ENCODE data around the gene GPC6.

Gene GPC6

GRCh38 chr13:93865235-93865634 is 638.6 kb downstream of the GPC6 start:
- H3K4me3 ChIP-seq (ENCODE audit: low read length), result no peak overlapping the region
- no peak overlapping the region for H3K4me2 ChIP-seq (ENCODE audit: low read length)
- no peaks in the 10 kb centered on the region for H3K4me1 ChIP-seq (ENCODE audit: low read length)
- TF ChIP-seq CTCF (IDR thresholded peaks at IDR 0.05; ENCODE audit: low read depth, low read length) (no peak), EZH2phosphoT487 (IDR thresholded peaks at IDR 0.05; ENCODE audit: low read depth) (no peak)
- H3K9ac ChIP-seq (ENCODE audit: low read length), result no peak overlapping the region
- H3K27ac ChIP-seq (ENCODE audit: low read length), result no peak overlapping the region
- no peaks in the 10 kb centered on the region for H3K27me3 ChIP-seq (ENCODE audit: low read depth, low read length)
- H4K20me1 ChIP-seq (ENCODE audit: insufficient read depth, low read length), result no peaks in the 10 kb centered on the region
- no peak overlapping the region for H2AFZ ChIP-seq (ENCODE audit: low read depth, low read length)
- H3K79me2 ChIP-seq (ENCODE audit: low read length), result no peaks in the 10 kb centered on the region
- no peaks in the 10 kb centered on the region for H3K9me3 ChIP-seq (ENCODE audit: insufficient read depth, low read length)
- no peaks in the 10 kb centered on the region for H3K36me3 ChIP-seq (replicated peaks; ENCODE audit: low read depth, low read length)

DNA sequence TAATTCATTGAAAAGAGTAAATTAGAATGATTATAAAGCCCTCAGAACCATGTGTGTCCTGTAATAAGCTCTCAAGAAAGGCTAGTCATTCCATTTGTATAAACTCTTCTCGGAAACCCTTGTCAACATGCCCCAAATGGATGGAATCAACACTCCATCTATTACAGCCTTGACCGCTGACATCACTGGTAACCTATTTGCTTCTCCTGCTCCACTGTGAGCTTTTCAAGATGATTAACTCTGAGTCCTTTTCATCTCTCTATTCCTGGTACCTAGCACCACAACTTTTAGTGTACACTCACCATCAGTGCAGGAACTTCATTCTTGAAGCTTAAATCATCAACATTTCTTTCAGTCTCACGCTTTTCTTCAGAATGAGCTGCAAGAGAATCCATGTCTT is 640.9 kb downstream of the GPC6 start:
- no peak overlapping the region for H3K4me3 ChIP-seq (ENCODE audit: low read length)

GRCh38 chr13:93872376-93872775 is 645.8 kb downstream of the GPC6 start:
- no peaks in the 10 kb centered on the region for H3K79me2 ChIP-seq (ENCODE audit: low read length)
- peaks cover 12% of the 10 kb centered on the region for H3K4me1 ChIP-seq (ENCODE audit: low read length)
- H3K9me3 ChIP-seq (ENCODE audit: insufficient read depth, low read length), result no peaks in the 10 kb centered on the region
- no peak overlapping the region for H3K4me3 ChIP-seq (ENCODE audit: low read length)
- H3K9ac ChIP-seq (ENCODE audit: low read length), result no peak overlapping the region
- no peaks in the 10 kb centered on the region for H3K27me3 ChIP-seq (ENCODE audit: low read depth, low read length)
- H3K27ac ChIP-seq (ENCODE audit: low read length), result no peak overlapping the region
- H4K20me1 ChIP-seq (ENCODE audit: insufficient read depth, low read length), result no peaks in the 10 kb centered on the region
- no peak overlapping the region for H2AFZ ChIP-seq (ENCODE audit: low read depth, low read length)
- H3K36me3 ChIP-seq (replicated peaks; ENCODE audit: low read depth, low read length), result no peaks in the 10 kb centered on the region
- TF ChIP-seq EZH2phosphoT487 (IDR thresholded peaks at IDR 0.05; ENCODE audit: low read depth), result no peak
- no peak for TF ChIP-seq CTCF (IDR thresholded peaks at IDR 0.05; ENCODE audit: low read depth, low read length)
- no peak overlapping the region for H3K4me2 ChIP-seq (ENCODE audit: low read length)

More for the DNA sequence above, 640.9 kb downstream of the GPC6 start:
- Histone ChIP-seq H3K9me3 (ENCODE audit: insufficient read depth, low read length) (no peaks in the 10 kb centered on the region), H3K79me2 (ENCODE audit: low read length) (no peaks in the 10 kb centered on the region), H3K4me1 (ENCODE audit: low read length) (peaks cover 12% of the 10 kb centered on the region), H3K27ac (ENCODE audit: low read length) (no peak overlapping the region), H2AFZ (ENCODE audit: low read depth, low read length) (no peak overlapping the region), H4K20me1 (ENCODE audit: insufficient read depth, low read length) (no peaks in the 10 kb centered on the region), H3K9ac (ENCODE audit: low read length) (no peak overlapping the region), H3K4me2 (ENCODE audit: low read length) (no peak overlapping the region), H3K36me3 (replicated peaks; ENCODE audit: low read depth, low read length) (no peaks in the 10 kb centered on the region), H3K27me3 (ENCODE audit: low read depth, low read length) (no peaks in the 10 kb centered on the region)
- TF ChIP-seq CTCF (IDR thresholded peaks at IDR 0.05; ENCODE audit: low read depth, low read length) (no peak), EZH2phosphoT487 (IDR thresholded peaks at IDR 0.05; ENCODE audit: low read depth) (no peak)

GRCh38 chr13:93872786-93873347 is 646.3 kb downstream of the GPC6 start:
- H3K9me3 ChIP-seq (ENCODE audit: insufficient read depth, low read length), result no peaks in the 10 kb centered on the region
- H3K36me3 ChIP-seq (replicated peaks; ENCODE audit: low read depth, low read length), result no peaks in the 10 kb centered on the region
- no peaks in the 10 kb centered on the region for H4K20me1 ChIP-seq (ENCODE audit: insufficient read depth, low read length)
- no peak overlapping the region for H3K4me2 ChIP-seq (ENCODE audit: low read length)
- H3K27me3 ChIP-seq (ENCODE audit: low read depth, low read length), result no peaks in the 10 kb centered on the region
- no peaks in the 10 kb centered on the region for H3K79me2 ChIP-seq (ENCODE audit: low read length)
- H2AFZ ChIP-seq (ENCODE audit: low read depth, low read length), result no peak overlapping the region
- no peak overlapping the region for H3K4me3 ChIP-seq (ENCODE audit: low read length)
- H3K27ac ChIP-seq (ENCODE audit: low read length), result no peak overlapping the region
- H3K9ac ChIP-seq (ENCODE audit: low read length), result no peak overlapping the region
- TF ChIP-seq EZH2phosphoT487 (IDR thresholded peaks at IDR 0.05; ENCODE audit: low read depth), result no peak
- no peak for TF ChIP-seq CTCF (IDR thresholded peaks at IDR 0.05; ENCODE audit: low read depth, low read length)
- H3K4me1 ChIP-seq (ENCODE audit: low read length), result peaks cover 12% of the 10 kb centered on the region
